Thoracic aorta (tissue), 2 donors: ENCODE results near the gene NRP1. TPM values are rescaled to one million over a fixed set of nuclear protein-coding genes. Genes with fewer than 3 reads are reported as not detected.

Experiments
- ATAC-seq: fragments of 150-250 bp; one replicate; pipeline ENCODE4 v1.8.0; 2017; ENCODE audit warnings: low read depth; ENCODE audit not compliant: insufficient number of reproducible peaks, low FRiP score
- DNase-seq: peaks from one replicate; pipeline ENCODE4 v3.0.0-alpha.2; 2020; ENCODE audit warnings: low spot score
- H3K27ac ChIP-seq, 2 donors: fragments of 200-600 bp; sonication (generic); 1 replicate in 1 of 2; 2 replicates in 1 of 2; pipeline ENCODE4 v1.5.1; 2016; ENCODE audit warnings: mild to moderate bottlenecking in 2 of 2, moderate library complexity in 2 of 2
- H3K27me3 ChIP-seq: fragments of 200-600 bp; sonication (generic); replicated peaks from 2 replicates; pipeline ENCODE4 v1.6.0; 2016; ENCODE audit warnings: mild to moderate bottlenecking; ENCODE audit not compliant: insufficient read depth
- H3K36me3 ChIP-seq: fragments of 200-600 bp; sonication (generic); one replicate; pipeline ENCODE4 v1.5.1; 2016
- H3K4me1 ChIP-seq, 2 donors: fragments of 200-600 bp; sonication (generic); 1 replicate in 1 of 2; 2 replicates in 1 of 2; pipeline versions ENCODE4 v1.5.1 to v1.6.0; 2016; ENCODE audit warnings: low read depth in 2 of 2, mild to moderate bottlenecking in 1 of 2; ENCODE audit not compliant: control insufficient read depth in 1 of 2
- H3K4me3 ChIP-seq: fragments of 200-600 bp; sonication (generic); 2 replicates; pipeline ENCODE4 v1.5.1; 2016; ENCODE audit warnings: mild to moderate bottlenecking
- H3K9me3 ChIP-seq: fragments of 200-600 bp; sonication (generic); 2 replicates; pipeline ENCODE4 v1.5.1; 2016
- total RNA-seq, 2 donors: library from RNA; depleted of rRNA; stranded (reverse); fragments of >200 nt; gene quantifications; one replicate each; pipeline versions ENCODE4 v1.1.0 to v1.2.3, GENCODE V29; 2016
- TF ChIP-seq, protein P1 (sequence below): fragments of 200-600 bp; sonication (generic); IDR thresholded peaks from one replicate; pipeline ENCODE4 v1.5.1; 2019; ENCODE audit warnings: antibody characterized with exemption

Gene NRP1
- total RNA-seq, 2 donors from 2014 or later: 66.9 to 117 TPM

DNA sequence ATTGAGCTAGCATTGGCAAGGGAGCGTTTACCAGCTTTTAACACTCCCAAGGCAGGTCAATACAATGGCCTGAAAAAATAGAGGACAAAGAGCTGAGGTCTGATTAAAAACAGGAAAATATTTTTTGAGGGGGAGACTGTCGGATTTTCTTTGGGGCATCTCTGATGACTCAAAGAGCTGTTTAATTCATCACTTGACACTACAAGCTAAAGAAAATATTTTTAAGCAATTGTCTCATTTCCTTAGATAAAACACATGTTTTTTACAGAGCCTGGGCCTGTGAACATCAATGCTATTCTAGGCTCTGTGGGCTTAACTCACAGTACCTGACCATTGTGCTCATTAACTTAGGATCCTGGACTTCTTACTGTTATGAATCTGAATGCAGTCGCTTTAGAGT lies 100.8 kb downstream of the NRP1 start:
- Histone ChIP-seq H3K27ac (no peak overlapping the region), H3K4me3 (no peak overlapping the region), H3K36me3 (no peaks in the 10 kb centered on the region), H3K27me3 (no peaks in the 10 kb centered on the region), H3K4me1 (peaks cover 13 to 38% of the 10 kb centered on the region in 2 donors), H3K9me3 (no peaks in the 10 kb centered on the region)
- TF ChIP-seq, protein P1, sequence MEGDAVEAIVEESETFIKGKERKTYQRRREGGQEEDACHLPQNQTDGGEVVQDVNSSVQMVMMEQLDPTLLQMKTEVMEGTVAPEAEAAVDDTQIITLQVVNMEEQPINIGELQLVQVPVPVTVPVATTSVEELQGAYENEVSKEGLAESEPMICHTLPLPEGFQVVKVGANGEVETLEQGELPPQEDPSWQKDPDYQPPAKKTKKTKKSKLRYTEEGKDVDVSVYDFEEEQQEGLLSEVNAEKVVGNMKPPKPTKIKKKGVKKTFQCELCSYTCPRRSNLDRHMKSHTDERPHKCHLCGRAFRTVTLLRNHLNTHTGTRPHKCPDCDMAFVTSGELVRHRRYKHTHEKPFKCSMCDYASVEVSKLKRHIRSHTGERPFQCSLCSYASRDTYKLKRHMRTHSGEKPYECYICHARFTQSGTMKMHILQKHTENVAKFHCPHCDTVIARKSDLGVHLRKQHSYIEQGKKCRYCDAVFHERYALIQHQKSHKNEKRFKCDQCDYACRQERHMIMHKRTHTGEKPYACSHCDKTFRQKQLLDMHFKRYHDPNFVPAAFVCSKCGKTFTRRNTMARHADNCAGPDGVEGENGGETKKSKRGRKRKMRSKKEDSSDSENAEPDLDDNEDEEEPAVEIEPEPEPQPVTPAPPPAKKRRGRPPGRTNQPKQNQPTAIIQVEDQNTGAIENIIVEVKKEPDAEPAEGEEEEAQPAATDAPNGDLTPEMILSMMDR: no peak
- DNase-seq (no peak), ATAC-seq (no peak)

- H3K27me3 ChIP-seq: no peaks in the 10 kb centered on the region
- H3K4me3 ChIP-seq: no peak overlapping the region
- H3K9me3 ChIP-seq: no peaks in the 10 kb centered on the region
- no peak for ATAC-seq
- H3K27ac ChIP-seq: no peak overlapping the region
- H3K36me3 ChIP-seq: no peaks in the 10 kb centered on the region
- TF ChIP-seq, protein P1: no peak
- peaks cover 13 to 38% of the 10 kb centered on the region in 2 donors for H3K4me1 ChIP-seq
- DNase-seq: no peak
Observed at GRCh38 chr10:33233221-33233620, 101.2 kb downstream of the NRP1 start.

GRCh38 chr10:33231621-33232350 lies 102.7 kb downstream of the NRP1 start:
- peaks cover 13 to 38% of the 10 kb centered on the region in 2 donors for H3K4me1 ChIP-seq
- DNase-seq (no peak), ATAC-seq (no peak)
- H3K36me3 ChIP-seq: no peaks in the 10 kb centered on the region
- no peak overlapping the region for H3K4me3 ChIP-seq
- no peak overlapping the region for H3K27ac ChIP-seq
- H3K27me3 ChIP-seq: no peaks in the 10 kb centered on the region
- no peaks in the 10 kb centered on the region for H3K9me3 ChIP-seq
- TF ChIP-seq, protein P1: no peak

GRCh38 chr10:33229949-33230267 lies 104.6 kb downstream of the NRP1 start:
- H3K36me3 ChIP-seq: peaks cover 6% of the 10 kb centered on the region
- no peaks in the 10 kb centered on the region for H3K27me3 ChIP-seq
- TF ChIP-seq, protein P1: no peak
- no peak overlapping the region for H3K4me3 ChIP-seq
- peaks cover 10 to 26% of the 10 kb centered on the region in 2 donors for H3K4me1 ChIP-seq
- DNase-seq: no peak
- no peak overlapping the region for H3K27ac ChIP-seq
- no peak for ATAC-seq
- no peaks in the 10 kb centered on the region for H3K9me3 ChIP-seq

DNA sequence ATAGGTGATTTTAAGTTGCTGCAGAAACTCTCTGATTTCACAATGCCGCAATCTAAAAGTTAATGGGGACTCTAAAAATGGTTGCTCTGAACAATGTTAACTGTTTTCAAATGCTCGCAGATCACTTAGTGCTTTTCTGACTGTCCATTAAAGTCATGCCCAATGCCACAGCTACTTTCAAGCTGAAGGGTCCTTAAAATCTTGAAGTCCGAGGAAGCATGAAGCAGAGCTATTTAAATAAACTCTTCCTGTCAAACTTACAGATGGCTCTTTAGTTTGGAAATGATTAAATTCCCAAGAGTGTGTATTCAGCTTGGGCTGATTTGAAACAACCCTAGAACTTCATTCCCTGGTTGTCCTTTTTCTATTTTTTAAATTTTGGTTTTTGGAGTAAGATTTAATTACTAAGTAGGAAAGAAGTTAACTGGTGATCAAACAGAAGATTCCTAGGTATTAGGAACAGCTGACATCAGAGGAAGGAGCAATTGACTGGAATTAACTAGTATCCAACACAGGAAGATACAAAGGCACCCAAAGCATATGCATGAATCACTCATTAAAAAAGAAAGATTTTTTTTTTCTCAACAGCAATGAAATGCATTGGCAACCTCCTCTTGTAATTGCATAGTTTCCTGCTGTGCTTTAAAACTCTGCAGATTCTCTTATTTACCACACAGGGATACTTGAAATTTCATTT lies 105.1 kb downstream of the NRP1 start:
- Histone ChIP-seq H3K4me1 (peaks cover 5 to 21% of the 10 kb centered on the region in 2 donors), H3K27me3 (no peaks in the 10 kb centered on the region), H3K9me3 (no peaks in the 10 kb centered on the region), H3K27ac (no peak overlapping the region), H3K36me3 (peaks cover 7% of the 10 kb centered on the region), H3K4me3 (no peak overlapping the region)
- TF ChIP-seq, protein P1: no peak
- ATAC-seq: no peak
- DNase-seq: no peak
